NB4 (cell line): Measurements from ENCODE around the gene CTNNA3.

Experiments used
- POLR2A ChIP-seq: IDR thresholded peaks from 2 replicates; pipeline ENCODE4 v1.6.1; 2011; ENCODE audit warnings: mild to moderate bottlenecking; ENCODE audit not compliant: insufficient read length; ENCODE audit errors: extremely low read depth
- TF ChIP-seq, protein P1 (sequence below): IDR thresholded peaks from one replicate; pipeline ENCODE4 v1.5.1; 2012; ENCODE audit warnings: low read depth, low read length

DNA sequence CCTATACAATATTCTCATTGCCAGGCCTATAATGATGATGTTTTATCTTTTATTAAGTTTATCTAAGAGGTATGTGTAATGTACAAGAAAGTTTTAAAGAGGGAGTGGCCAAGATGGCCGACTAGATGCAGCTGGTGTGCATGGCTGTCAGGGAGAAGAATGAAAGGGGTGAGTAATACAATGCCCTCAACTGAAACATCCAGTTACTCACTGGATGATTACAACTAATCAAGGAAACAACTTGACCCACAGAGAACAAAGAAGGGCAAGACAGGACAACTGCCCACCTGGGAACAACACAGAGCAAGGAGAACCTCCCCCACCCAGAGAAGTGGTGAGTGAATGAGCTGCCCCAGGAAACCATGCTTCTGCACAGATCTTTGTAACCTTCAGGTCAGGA, 1650.1 kb downstream of the CTNNA3 start:
- no peak for TF ChIP-seq POLR2A
- TF ChIP-seq, protein P1, sequence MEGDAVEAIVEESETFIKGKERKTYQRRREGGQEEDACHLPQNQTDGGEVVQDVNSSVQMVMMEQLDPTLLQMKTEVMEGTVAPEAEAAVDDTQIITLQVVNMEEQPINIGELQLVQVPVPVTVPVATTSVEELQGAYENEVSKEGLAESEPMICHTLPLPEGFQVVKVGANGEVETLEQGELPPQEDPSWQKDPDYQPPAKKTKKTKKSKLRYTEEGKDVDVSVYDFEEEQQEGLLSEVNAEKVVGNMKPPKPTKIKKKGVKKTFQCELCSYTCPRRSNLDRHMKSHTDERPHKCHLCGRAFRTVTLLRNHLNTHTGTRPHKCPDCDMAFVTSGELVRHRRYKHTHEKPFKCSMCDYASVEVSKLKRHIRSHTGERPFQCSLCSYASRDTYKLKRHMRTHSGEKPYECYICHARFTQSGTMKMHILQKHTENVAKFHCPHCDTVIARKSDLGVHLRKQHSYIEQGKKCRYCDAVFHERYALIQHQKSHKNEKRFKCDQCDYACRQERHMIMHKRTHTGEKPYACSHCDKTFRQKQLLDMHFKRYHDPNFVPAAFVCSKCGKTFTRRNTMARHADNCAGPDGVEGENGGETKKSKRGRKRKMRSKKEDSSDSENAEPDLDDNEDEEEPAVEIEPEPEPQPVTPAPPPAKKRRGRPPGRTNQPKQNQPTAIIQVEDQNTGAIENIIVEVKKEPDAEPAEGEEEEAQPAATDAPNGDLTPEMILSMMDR, result no peak
